ENCODE measurements around the gene LY6G5B.

LY6G5B gene

DNA sequence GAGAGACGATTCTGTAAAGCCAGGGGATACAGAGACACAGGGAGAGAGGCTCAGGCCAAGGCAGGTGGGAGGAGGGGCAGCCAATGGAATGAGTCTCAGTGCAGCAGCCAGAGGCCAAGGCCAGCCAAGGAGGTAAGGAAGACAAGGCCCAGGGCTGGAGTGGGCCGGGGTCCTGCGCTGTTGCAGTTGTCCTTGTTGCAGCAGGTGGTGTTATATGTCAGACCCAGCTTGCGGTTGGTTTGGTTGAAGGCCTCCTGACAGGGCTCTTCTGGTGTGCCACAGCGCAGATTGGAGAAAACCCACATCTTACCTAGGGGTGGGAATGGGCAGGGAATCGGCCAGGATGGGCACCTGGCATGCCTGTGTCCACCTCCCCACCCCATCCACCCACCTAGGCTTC, 49.2 kb downstream of the LY6G5B start:
- DNase-seq, result no peak

DNA sequence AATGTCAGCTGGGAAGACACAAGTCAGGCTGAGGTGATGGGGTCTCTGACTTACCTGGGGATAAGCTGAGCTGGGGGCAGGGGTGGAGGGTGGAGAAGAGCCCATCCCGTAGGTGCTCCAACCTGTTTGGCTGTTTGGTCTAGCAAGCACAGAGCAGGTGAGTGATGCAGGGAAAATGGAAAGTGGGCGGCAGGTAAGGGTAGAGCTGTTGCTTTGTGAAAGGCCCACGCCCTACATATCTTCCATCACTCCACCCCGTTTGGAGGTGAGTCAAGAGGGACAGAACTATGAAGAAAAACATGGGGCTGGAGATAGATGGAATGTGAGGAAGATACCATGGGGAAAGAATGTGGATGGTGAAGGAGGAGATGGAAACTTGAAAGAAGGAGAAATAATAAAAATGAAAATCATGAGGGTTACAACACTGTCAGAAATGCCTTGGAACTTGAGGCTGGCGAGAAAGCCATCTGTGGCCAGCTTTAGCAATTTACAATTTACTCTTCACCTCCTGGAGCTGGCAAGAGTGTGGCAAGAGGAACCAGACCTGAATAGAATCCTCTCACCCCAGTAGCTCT, 50.5 kb downstream of the LY6G5B start:
- no peak for DNase-seq

DNA sequence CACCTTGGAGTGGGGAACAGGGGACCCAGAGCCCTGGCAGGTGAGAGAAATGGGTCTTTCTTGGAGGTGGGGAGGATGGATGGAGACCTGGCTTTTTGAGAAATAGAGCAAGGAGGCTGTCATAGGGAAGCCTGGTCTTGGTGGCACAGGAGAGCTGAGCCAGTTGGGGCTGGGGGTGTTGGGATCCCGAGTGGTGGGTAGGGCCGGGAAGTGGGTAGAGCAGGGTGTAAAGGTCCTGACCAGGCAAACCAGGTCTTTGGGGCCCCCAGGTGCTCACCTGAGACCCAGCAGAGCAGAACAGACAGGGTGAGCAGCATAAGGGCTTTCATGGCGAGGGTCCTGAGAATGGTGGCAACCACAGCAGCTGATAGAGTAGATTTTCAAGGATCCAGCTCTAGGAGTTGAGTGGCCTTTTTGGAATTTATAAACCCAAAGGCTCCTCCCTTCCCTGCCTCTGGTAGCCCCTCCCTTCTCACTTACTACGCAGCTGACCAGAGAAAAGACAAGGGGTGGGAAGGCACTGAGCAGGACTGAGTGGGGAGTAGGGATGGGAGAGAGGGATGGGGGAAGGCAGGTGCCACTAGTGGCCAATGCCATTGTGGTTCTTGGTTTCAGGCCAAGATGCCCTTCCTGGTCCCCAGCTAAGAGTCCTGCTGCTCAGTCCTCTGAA, 51.7 kb downstream of the LY6G5B start, which contains the start of gene LY6G6C:
Gene LY6G6C (minus strand): TSS at position 396 of the 670 bp plus-strand sequence. CDS start 67 bp downstream, at position 329.
- no peak for DNase-seq

DNA sequence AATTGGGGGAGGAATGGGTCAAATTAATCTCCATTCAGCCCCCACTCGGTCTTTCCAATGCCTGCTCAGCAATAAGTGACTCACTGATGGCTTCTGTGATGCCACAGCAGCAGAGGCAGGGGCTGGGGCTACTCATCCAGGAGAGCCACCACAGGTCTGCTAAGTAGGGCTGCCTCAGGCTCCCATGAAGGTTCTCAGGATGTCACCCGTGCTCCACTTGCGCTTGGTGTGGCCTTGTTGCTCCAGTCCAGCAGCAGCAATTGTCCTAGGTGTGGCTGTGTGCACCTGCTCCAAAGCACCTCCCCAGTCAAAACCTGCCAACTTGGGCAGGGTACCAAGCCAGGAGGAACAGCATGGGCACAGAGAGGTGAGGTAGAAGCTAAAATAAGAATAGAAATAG, 52.4 kb downstream of the LY6G5B start:
- no peak for DNase-seq
